DND-41 (cell line): ENCODE measurements around the gene CYTL1.
"Not testable (repeated sequence)": the region's sequence is repeated elsewhere in the genome, so short reads cannot be mapped to it uniquely, and the experiment has no call there.

Experiments
- ATAC-seq: fragments of 200-7000 bp; cut with Tn5 transposase; 3 replicates; pipeline ENCODE4 v1.9.1; 2021; ENCODE audit warnings: low read depth; ENCODE audit not compliant: insufficient read depth
- DNase-seq: peaks from one replicate; pipeline ENCODE4 v3.0.0-alpha.2; 2020
- H2AFZ ChIP-seq: 2 replicates; pipeline ENCODE4 v1.6.0; 2012; ENCODE audit warnings: low read depth, low read length
- H3K27ac ChIP-seq: 2 replicates; pipeline ENCODE4 v1.5.1; 2012; ENCODE audit warnings: low read length, inconsistent platforms
- H3K27me3 ChIP-seq: fragments of 200-600 bp; sonication (generic); 2 replicates; pipeline ENCODE4 v1.6.0; 2012; ENCODE audit warnings: low read length, mild to moderate bottlenecking, inconsistent platforms; ENCODE audit not compliant: insufficient read depth, poor library complexity
- H3K36me3 ChIP-seq: 2 replicates; pipeline ENCODE4 v1.5.1; 2012; ENCODE audit warnings: low read length, inconsistent platforms; ENCODE audit not compliant: insufficient read depth
- H3K4me1 ChIP-seq: 2 replicates; pipeline ENCODE4 v1.5.1; 2012; ENCODE audit warnings: mild to moderate bottlenecking, low read length; ENCODE audit not compliant: insufficient read depth
- H3K4me2 ChIP-seq: 2 replicates; pipeline ENCODE4 v1.6.0; 2012; ENCODE audit warnings: mild to moderate bottlenecking, moderate library complexity, low read length, inconsistent platforms; ENCODE audit not compliant: insufficient read depth
- H3K4me3 ChIP-seq, 2 experiments: fragments of 200-600 bp in 1 of 2; shearing (Covaris generic) in 1 of 2; 2 replicates each; pipeline ENCODE4 v1.5.1; 2012 to 2016; ENCODE audit warnings: inconsistent platforms in 2 of 2, low read length in 2 of 2, mild to moderate bottlenecking in 2 of 2, low read depth in 1 of 2, moderate library complexity in 1 of 2
- H3K79me2 ChIP-seq: 2 replicates; pipeline ENCODE4 v1.6.0; 2012; ENCODE audit warnings: low read length, inconsistent platforms; ENCODE audit not compliant: insufficient read depth
- H3K9ac ChIP-seq: 2 replicates; pipeline ENCODE4 v1.6.0; 2012; ENCODE audit warnings: low read depth, mild to moderate bottlenecking, inconsistent platforms, low read length, moderate library complexity
- H3K9me3 ChIP-seq: 2 replicates; pipeline ENCODE4 v1.5.1; 2012; ENCODE audit warnings: low read length, moderate library complexity, mild to moderate bottlenecking, inconsistent platforms; ENCODE audit not compliant: insufficient read depth, severe bottlenecking
- H4K20me1 ChIP-seq: 2 replicates; pipeline ENCODE4 v1.6.0; 2012; ENCODE audit warnings: low read length; ENCODE audit not compliant: insufficient read depth
- CTCF ChIP-seq: IDR thresholded peaks from 2 replicates; pipeline ENCODE4 v1.5.1; 2012; ENCODE audit warnings: borderline replicate concordance, low read length, moderate library complexity, mild to moderate bottlenecking; ENCODE audit not compliant: poor library complexity, severe bottlenecking; ENCODE audit errors: extremely low read depth
- EZH2 ChIP-seq: IDR thresholded peaks from 3 replicates; pipeline ENCODE4 v1.6.1; 2012; ENCODE audit warnings: borderline replicate concordance, low read depth, mild to moderate bottlenecking, moderate library complexity, low read length, inconsistent platforms; ENCODE audit not compliant: severe bottlenecking

Gene CYTL1

GRCh38 chr4:5003918-5004317 lies 15.3 kb downstream of the CYTL1 start:
- Histone ChIP-seq H3K79me2 (no peaks in the 10 kb centered on the region), H3K9ac (no peak overlapping the region), H3K4me3 (no peak overlapping the region), H2AFZ (no peak overlapping the region), H3K27ac (no peak overlapping the region), H3K9me3 (no peaks in the 10 kb centered on the region), H3K36me3 (no peaks in the 10 kb centered on the region), H3K27me3 (no peaks in the 10 kb centered on the region), H3K4me1 (no peaks in the 10 kb centered on the region), H4K20me1 (no peaks in the 10 kb centered on the region), H3K4me2 (no peak overlapping the region)
- DNase-seq (no peak), ATAC-seq (no peak)
- TF ChIP-seq EZH2 (no peak), CTCF (no peak)

GRCh38 chr4:5003372-5003857 lies 15.8 kb downstream of the CYTL1 start:
- no peaks in the 10 kb centered on the region for H3K9me3 ChIP-seq
- DNase-seq: no peak
- no peak overlapping the region for H3K4me3 ChIP-seq
- H4K20me1 ChIP-seq: no peaks in the 10 kb centered on the region
- H3K36me3 ChIP-seq: no peaks in the 10 kb centered on the region
- no peak overlapping the region for H3K4me2 ChIP-seq
- H3K27ac ChIP-seq: no peak overlapping the region
- no peaks in the 10 kb centered on the region for H3K79me2 ChIP-seq
- no peak overlapping the region for H3K9ac ChIP-seq
- TF ChIP-seq CTCF (no peak), EZH2 (no peak)
- ATAC-seq: no peak
- H3K4me1 ChIP-seq: no peaks in the 10 kb centered on the region
- no peak overlapping the region for H2AFZ ChIP-seq
- H3K27me3 ChIP-seq: no peaks in the 10 kb centered on the region

- H3K36me3 ChIP-seq, H3K4me3 ChIP-seq, H3K27ac ChIP-seq, H3K4me2 ChIP-seq, ATAC-seq, H3K79me2 ChIP-seq, H3K27me3 ChIP-seq, H3K9me3 ChIP-seq, H2AFZ ChIP-seq, H3K4me1 ChIP-seq, H4K20me1 ChIP-seq, H3K9ac ChIP-seq, DNase-seq: not testable (repeated sequence)
Observed at GRCh38 chr4:5001641-5002040, 17.6 kb downstream of the CYTL1 start.

GRCh38 chr4:4996935-4997334 lies 22.3 kb downstream of the CYTL1 start:
- H3K4me1 ChIP-seq, H3K27me3 ChIP-seq, H3K4me3 ChIP-seq, DNase-seq, H3K4me2 ChIP-seq, H3K79me2 ChIP-seq, H3K9ac ChIP-seq, H4K20me1 ChIP-seq, H3K36me3 ChIP-seq, ATAC-seq, H3K27ac ChIP-seq, H3K9me3 ChIP-seq, H2AFZ ChIP-seq: not testable (repeated sequence)

GRCh38 chr4:4995908-4996265 lies 23.4 kb downstream of the CYTL1 start:
- Histone ChIP-seq H3K9me3 (no peaks in the 10 kb centered on the region), H3K9ac (no peak overlapping the region), H4K20me1 (no peaks in the 10 kb centered on the region), H3K36me3 (no peaks in the 10 kb centered on the region), H3K4me3 (no peak overlapping the region), H3K27me3 (no peaks in the 10 kb centered on the region), H3K4me1 (no peaks in the 10 kb centered on the region), H2AFZ (no peak overlapping the region), H3K4me2 (no peak overlapping the region), H3K79me2 (no peaks in the 10 kb centered on the region), H3K27ac (no peak overlapping the region)
- ATAC-seq: no peak
- no peak for TF ChIP-seq EZH2
- no peak for TF ChIP-seq CTCF
- no peak for DNase-seq
